HUES64 (cell line): ENCODE data around the gene ZSCAN10.

Source experiments
- H3K27ac ChIP-seq: 2 replicates; pipeline ENCODE4 v1.7.0; 2013; ENCODE audit warnings: low read depth, low read length, inconsistent platforms
- H3K27me3 ChIP-seq: 2 replicates; pipeline ENCODE4 v1.6.1; 2013; ENCODE audit warnings: mild to moderate bottlenecking, low read length; ENCODE audit not compliant: insufficient read depth
- H3K36me3 ChIP-seq: 2 replicates; pipeline ENCODE4 v1.6.1; 2013; ENCODE audit warnings: mild to moderate bottlenecking, low read length; ENCODE audit not compliant: insufficient read depth
- H3K4me1 ChIP-seq: 2 replicates; pipeline ENCODE4 v1.6.1; 2013; ENCODE audit warnings: mild to moderate bottlenecking, low read length, moderate library complexity; ENCODE audit not compliant: insufficient read depth
- H3K4me3 ChIP-seq: 2 replicates; pipeline ENCODE4 v1.5.1; 2013; ENCODE audit warnings: mild to moderate bottlenecking, low read length, moderate library complexity
- H3K9ac ChIP-seq: 2 replicates; pipeline ENCODE4 v1.6.1; 2013; ENCODE audit warnings: mild to moderate bottlenecking, low read depth, low read length
- H3K9me3 ChIP-seq: 2 replicates; pipeline ENCODE4 v1.6.1; 2013; ENCODE audit warnings: low read depth, low read length; ENCODE audit not compliant: insufficient read depth
- WGBS: fragments of 150-250, 120-280 bp; methylation state at CpG from one replicate; pipeline ENCODE4 v1.1.7; 2013; ENCODE audit warnings: missing lambda C conversion rate; 5-methylcytosine and 5-hydroxymethylcytosine counted together

Gene ZSCAN10

GRCh38 chr16:3101018-3101840 is 2.1 kb upstream of the ZSCAN10 start:
- H3K9me3 ChIP-seq = no peaks in the 10 kb centered on the region
- H3K36me3 ChIP-seq = peaks cover 3% of the 10 kb centered on the region
- 61% methylated on average over 24 of the region's 29 CpGs for whole genome bisulfite sequencing
- no peaks in the 10 kb centered on the region for H3K27me3 ChIP-seq
- H3K27ac ChIP-seq = peak overlapping the region; percentile 33; the same call in 1 of the 2 replicates
- H3K9ac ChIP-seq = no peak overlapping the region
- peaks cover 23% of the 10 kb centered on the region for H3K4me1 ChIP-seq
- H3K4me3 ChIP-seq = no peak overlapping the region

GRCh38 chr16:3099732-3100499 is 822 bp upstream of the ZSCAN10 start:
- H3K27ac ChIP-seq = peak overlapping the region; percentile 94
- H3K4me1 ChIP-seq = peaks cover 20% of the 10 kb centered on the region
- no peaks in the 10 kb centered on the region for H3K9me3 ChIP-seq
- under 1% methylated on average over 39 of the region's 39 CpGs for WGBS
- H3K36me3 ChIP-seq = peaks cover 6% of the 10 kb centered on the region
- H3K9ac ChIP-seq = peak overlapping the region; percentile 94
- no peaks in the 10 kb centered on the region for H3K27me3 ChIP-seq
- peak overlapping the region; percentile 76 for H3K4me3 ChIP-seq

DNA sequence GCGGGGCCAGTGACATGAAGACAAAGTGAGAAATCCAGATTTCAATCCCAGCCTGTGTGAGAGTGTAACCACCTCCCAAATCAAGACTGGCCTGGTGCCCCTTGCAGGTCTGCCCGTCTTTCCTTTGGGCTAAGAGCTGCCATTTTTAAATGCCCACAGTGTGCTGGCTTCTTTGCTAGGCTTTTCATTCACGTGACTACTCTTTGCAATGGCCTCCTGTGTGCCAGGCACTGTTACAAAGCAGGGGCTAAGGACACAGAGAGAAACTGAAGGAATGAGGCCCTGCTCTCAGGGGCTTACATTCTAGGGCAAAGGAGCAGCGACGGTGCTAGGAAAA is 269 bp upstream of the ZSCAN10 start:
- H3K27me3 ChIP-seq = no peaks in the 10 kb centered on the region
- peak overlapping the region; percentile 94 for H3K27ac ChIP-seq
- peak overlapping the region; percentile 76 for H3K4me3 ChIP-seq
- under 1% methylated on average over 5 of the region's 5 CpGs for WGBS
- peaks cover 10% of the 10 kb centered on the region for H3K36me3 ChIP-seq
- H3K4me1 ChIP-seq = peaks cover 20% of the 10 kb centered on the region
- H3K9me3 ChIP-seq = no peaks in the 10 kb centered on the region
- peak overlapping the region; percentile 94 for H3K9ac ChIP-seq

DNA sequence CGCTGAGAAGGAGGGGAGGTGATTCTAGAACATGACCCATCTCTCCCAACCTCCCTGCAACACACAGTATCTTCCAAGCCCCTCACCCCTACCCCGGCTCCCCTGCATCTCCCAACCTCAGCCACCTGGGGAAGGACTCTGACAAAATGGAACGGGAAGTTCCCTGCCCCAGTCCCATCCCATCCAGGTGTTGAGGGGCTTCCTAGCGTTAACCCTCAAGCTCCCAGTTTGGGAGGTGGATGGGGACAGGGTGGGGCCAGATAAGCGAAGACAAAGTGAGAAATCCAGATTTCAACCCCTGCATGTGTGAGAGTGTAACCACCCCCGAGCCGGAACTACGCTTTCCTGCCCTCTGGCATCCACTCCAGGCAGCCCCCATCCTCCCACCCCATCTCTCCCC is 1.8 kb downstream of the ZSCAN10 start:
- H3K9ac ChIP-seq = peak overlapping the region; percentile 94
- no peaks in the 10 kb centered on the region for H3K9me3 ChIP-seq
- H3K27me3 ChIP-seq = no peaks in the 10 kb centered on the region
- peaks cover 20% of the 10 kb centered on the region for H3K4me1 ChIP-seq
- peak overlapping the region; percentile 76 for H3K4me3 ChIP-seq
- WGBS = 23% methylated on average over 7 of the region's 8 CpGs
- H3K27ac ChIP-seq = peak overlapping the region; percentile 94
- H3K36me3 ChIP-seq = peaks cover 21% of the 10 kb centered on the region

DNA sequence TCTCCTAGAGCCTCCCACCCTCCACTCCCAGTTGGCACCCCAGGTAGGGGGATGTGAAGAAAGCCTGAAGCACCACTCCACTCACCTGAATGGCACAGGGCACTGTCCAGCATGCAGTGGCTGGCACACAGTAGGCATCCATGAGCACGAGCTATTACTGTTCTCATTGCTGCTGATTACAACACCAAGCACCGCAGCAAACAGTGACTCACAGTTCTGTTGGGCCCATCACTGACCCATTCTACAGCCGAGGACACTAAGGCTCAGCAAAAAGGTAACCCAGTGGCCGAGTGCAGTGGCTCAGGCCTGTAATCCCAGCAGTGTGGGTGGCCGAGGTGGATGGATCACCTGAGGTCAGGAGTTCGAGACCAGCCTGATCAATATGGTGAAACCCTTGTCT is 2.7 kb downstream of the ZSCAN10 start:
- Histone ChIP-seq H3K9me3 (no peaks in the 10 kb centered on the region), H3K4me1 (peaks cover 20% of the 10 kb centered on the region), H3K27ac (peak overlapping the region; percentile 32; the same call in 1 of the 2 replicates), H3K4me3 (no peak overlapping the region), H3K36me3 (peaks cover 30% of the 10 kb centered on the region), H3K27me3 (no peaks in the 10 kb centered on the region), H3K9ac (no peak overlapping the region)
- WGBS = 90% methylated on average over 6 of the region's 6 CpGs

DNA sequence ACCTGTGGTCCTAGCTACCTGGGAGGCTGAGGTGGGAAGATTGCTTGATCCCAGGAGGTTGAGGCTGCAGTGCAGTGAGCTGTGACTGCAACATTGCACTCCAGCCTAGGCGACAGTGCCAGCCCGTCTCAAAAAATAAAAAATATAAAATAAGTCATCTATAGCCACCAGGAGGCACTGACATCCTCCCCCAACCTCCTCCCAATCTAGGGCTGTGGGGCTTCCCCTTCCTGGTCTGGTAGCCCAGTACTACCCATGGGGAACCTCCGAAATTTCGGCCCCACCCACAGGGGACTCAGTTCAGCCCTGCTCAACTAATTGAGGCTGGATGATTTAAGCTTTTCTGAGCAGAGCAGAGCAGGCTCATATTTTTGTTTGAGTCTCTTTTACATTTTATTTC is 3.2 kb downstream of the ZSCAN10 start:
- WGBS = 90% methylated on average over 4 of the region's 4 CpGs
- Histone ChIP-seq H3K9ac (no peak overlapping the region), H3K4me1 (peaks cover 17% of the 10 kb centered on the region), H3K27ac (peak overlapping the region; percentile 32; the same call in 1 of the 2 replicates), H3K4me3 (no peak overlapping the region), H3K9me3 (no peaks in the 10 kb centered on the region), H3K36me3 (peaks cover 35% of the 10 kb centered on the region), H3K27me3 (no peaks in the 10 kb centered on the region)

DNA sequence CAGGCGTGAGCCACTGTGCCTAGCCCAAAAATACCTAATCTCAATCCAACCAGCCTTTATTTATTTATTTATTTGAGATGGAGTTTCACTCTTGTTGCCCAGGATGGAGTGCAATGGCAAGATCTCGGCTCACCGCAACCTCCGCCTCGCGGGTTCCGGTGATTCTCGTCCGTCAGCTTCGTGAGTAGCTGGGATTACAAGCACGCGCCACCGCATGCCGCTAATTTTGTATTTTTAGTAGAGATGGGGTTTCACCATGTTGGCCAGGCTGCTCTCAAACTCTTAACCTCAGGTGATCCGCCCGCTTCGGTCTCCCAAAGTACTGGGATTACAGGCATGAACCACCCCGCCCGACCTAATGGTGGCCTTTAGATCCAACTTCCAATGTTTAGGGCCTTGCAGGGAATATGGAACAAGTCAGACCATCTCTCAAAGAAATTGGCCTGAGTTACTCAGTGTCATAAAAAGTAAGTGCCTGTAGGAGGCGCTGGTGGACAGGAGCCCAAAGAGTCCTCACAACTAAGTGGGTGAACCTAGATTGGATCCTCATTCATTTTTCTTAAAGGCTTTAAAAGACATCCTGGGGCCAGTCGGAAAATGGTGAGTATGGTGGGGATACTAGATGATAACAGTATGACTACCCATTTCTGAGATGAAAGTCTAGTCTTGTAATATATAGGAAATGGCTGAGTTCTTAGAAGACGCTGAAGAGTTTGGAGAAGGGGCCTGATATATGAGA is 4.6 kb downstream of the ZSCAN10 start:
- 93% methylated on average over 22 of the region's 22 CpGs for WGBS

GRCh38 chr16:3092501-3092941 is 6.6 kb downstream of the ZSCAN10 start:
- 96% methylated on average over 20 of the region's 20 CpGs for WGBS

More for the DNA sequence above, 4.6 kb downstream of the ZSCAN10 start:
- Histone ChIP-seq H3K27me3 (no peaks in the 10 kb centered on the region), H3K4me3 (no peak overlapping the region), H3K9me3 (no peaks in the 10 kb centered on the region), H3K27ac (no peak overlapping the region), H3K9ac (no peak overlapping the region), H3K36me3 (peaks cover 49% of the 10 kb centered on the region), H3K4me1 (peaks cover 13% of the 10 kb centered on the region)

DNA sequence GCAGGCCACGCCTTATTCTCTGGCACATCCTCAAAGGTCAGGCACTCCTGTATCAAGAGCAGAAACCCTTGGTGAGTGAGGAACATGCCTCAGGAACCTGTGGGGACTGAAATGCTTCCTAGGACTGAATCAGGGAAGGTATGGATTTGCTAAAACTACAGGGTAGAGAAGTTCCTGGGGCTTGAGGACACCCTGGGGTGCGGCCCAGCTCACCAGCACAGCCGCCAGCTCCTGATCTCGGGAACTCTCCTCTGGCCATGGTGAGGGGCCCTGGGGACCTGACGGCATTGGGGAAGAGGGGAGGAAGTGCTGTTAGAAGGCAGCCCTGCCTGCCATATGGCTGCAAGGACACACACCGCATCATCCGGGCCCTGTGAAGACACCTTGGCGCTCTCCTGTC is 7.5 kb downstream of the ZSCAN10 start:
- Histone ChIP-seq H3K4me3 (no peak overlapping the region), H3K27me3 (no peaks in the 10 kb centered on the region), H3K4me1 (peaks cover 3% of the 10 kb centered on the region; the same call in 1 of the 2 replicates), H3K9me3 (no peaks in the 10 kb centered on the region), H3K27ac (no peak overlapping the region), H3K9ac (no peak overlapping the region), H3K36me3 (peaks cover 67% of the 10 kb centered on the region)
- WGBS = 95% methylated on average over 8 of the region's 8 CpGs

More at GRCh38 chr16:3092501-3092941, 6.6 kb downstream of the ZSCAN10 start:
- Histone ChIP-seq H3K4me3 (no peak overlapping the region), H3K9ac (no peak overlapping the region), H3K27ac (no peak overlapping the region), H3K27me3 (no peaks in the 10 kb centered on the region), H3K36me3 (peaks cover 67% of the 10 kb centered on the region), H3K9me3 (no peaks in the 10 kb centered on the region), H3K4me1 (peaks cover 11% of the 10 kb centered on the region)

DNA sequence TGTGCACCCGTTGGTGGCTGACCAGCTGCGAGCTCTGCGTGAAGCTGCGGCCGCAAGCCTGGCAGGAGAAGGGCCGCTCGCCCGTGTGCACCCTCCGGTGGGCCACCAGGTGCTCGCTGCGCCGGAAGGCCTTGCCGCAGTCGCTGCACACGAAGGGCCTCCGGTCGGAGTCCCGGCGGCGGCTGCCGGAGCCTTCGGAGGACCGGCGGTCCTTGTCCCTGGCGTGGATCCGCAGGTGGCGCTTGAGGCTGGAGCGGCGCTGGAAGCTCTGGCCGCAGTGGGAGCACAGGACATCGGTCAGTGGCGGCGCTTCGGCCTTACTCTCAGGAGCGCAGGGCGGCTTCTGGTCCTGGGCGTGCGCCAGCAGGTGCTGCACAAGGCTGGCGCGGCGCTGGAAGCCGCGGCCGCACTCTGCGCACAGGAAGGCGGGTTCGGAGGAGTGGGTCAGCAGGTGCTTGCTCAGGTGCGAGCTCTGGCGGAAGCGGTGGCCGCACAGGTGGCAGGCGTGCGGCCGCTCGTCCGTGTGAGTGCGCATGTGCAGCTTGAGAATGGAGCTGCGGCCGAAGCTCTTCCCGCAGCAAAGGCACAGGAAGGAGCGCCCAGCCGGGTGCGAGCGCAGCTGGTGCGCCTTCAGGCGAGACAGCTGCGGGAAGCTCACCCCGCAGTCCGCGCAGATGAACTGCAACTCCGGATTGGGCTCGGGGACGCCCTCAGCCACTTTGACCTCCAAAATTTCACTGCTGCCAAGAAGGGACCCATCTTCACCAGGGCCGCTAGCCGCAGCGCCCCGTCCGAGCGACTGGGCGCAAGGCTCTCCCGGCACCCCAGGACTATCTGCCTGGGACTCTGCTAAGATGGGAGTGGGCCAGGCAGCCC is 9.1 kb downstream of the ZSCAN10 start:
- Histone ChIP-seq H3K27ac (no peak overlapping the region), H3K9me3 (no peaks in the 10 kb centered on the region), H3K27me3 (no peaks in the 10 kb centered on the region), H3K4me3 (no peak overlapping the region), H3K4me1 (no peaks in the 10 kb centered on the region), H3K36me3 (peaks cover 60% of the 10 kb centered on the region), H3K9ac (no peak overlapping the region)
- WGBS = 97% methylated on average over 81 of the region's 81 CpGs
